ENCODE measurements around the gene PRSS36. TPM values are rescaled to one million over a fixed set of nuclear protein-coding genes. Genes with fewer than 3 reads are reported as not detected.

Gene PRSS36
- total and polyA plus RNA-seq, 9 of the 15 experiments (the other 6 are each of a cell fraction or from before 2014, with no cell fraction given) = 0.09 to 1.2 (median 0.54) TPM; not detected in 2

DNA sequence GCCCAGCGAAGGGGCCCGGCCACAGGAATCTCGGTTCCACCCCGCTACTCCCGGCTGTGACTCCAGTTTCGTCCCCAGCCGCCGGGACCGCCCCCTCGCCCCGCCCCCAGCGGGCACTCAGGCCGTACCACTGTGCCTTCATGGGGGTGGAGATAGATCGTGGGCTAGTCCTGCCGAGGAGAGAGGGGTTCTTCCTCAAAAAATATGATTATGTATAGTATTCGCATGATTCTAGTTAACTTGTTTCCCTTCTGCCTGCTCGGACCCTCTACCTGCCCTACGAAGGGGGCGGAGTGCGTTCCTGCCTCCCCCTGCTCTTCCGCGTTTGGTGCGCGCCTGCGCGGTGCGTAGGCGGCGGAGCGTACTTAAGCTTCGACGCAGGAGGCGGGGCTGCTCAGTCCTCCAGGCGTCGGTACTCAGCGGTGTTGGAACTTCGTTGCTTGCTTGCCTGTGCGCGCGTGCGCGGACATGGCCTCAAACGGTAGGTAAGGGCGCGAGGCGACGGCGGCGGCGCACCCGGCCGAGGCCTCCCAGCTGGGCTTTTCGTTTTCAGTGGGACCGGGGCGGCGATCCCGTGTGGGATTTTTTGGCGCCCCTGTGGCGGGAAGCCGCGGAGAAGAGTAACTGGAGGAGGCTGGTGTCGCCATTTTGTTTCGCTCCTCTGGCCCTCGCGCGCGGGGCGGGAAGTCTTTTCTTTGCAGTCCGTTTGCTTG lies 30.0 kb upstream of the PRSS36 start, which contains the start of gene FUS (continued):
- TF ChIP-seq, protein P1, sequence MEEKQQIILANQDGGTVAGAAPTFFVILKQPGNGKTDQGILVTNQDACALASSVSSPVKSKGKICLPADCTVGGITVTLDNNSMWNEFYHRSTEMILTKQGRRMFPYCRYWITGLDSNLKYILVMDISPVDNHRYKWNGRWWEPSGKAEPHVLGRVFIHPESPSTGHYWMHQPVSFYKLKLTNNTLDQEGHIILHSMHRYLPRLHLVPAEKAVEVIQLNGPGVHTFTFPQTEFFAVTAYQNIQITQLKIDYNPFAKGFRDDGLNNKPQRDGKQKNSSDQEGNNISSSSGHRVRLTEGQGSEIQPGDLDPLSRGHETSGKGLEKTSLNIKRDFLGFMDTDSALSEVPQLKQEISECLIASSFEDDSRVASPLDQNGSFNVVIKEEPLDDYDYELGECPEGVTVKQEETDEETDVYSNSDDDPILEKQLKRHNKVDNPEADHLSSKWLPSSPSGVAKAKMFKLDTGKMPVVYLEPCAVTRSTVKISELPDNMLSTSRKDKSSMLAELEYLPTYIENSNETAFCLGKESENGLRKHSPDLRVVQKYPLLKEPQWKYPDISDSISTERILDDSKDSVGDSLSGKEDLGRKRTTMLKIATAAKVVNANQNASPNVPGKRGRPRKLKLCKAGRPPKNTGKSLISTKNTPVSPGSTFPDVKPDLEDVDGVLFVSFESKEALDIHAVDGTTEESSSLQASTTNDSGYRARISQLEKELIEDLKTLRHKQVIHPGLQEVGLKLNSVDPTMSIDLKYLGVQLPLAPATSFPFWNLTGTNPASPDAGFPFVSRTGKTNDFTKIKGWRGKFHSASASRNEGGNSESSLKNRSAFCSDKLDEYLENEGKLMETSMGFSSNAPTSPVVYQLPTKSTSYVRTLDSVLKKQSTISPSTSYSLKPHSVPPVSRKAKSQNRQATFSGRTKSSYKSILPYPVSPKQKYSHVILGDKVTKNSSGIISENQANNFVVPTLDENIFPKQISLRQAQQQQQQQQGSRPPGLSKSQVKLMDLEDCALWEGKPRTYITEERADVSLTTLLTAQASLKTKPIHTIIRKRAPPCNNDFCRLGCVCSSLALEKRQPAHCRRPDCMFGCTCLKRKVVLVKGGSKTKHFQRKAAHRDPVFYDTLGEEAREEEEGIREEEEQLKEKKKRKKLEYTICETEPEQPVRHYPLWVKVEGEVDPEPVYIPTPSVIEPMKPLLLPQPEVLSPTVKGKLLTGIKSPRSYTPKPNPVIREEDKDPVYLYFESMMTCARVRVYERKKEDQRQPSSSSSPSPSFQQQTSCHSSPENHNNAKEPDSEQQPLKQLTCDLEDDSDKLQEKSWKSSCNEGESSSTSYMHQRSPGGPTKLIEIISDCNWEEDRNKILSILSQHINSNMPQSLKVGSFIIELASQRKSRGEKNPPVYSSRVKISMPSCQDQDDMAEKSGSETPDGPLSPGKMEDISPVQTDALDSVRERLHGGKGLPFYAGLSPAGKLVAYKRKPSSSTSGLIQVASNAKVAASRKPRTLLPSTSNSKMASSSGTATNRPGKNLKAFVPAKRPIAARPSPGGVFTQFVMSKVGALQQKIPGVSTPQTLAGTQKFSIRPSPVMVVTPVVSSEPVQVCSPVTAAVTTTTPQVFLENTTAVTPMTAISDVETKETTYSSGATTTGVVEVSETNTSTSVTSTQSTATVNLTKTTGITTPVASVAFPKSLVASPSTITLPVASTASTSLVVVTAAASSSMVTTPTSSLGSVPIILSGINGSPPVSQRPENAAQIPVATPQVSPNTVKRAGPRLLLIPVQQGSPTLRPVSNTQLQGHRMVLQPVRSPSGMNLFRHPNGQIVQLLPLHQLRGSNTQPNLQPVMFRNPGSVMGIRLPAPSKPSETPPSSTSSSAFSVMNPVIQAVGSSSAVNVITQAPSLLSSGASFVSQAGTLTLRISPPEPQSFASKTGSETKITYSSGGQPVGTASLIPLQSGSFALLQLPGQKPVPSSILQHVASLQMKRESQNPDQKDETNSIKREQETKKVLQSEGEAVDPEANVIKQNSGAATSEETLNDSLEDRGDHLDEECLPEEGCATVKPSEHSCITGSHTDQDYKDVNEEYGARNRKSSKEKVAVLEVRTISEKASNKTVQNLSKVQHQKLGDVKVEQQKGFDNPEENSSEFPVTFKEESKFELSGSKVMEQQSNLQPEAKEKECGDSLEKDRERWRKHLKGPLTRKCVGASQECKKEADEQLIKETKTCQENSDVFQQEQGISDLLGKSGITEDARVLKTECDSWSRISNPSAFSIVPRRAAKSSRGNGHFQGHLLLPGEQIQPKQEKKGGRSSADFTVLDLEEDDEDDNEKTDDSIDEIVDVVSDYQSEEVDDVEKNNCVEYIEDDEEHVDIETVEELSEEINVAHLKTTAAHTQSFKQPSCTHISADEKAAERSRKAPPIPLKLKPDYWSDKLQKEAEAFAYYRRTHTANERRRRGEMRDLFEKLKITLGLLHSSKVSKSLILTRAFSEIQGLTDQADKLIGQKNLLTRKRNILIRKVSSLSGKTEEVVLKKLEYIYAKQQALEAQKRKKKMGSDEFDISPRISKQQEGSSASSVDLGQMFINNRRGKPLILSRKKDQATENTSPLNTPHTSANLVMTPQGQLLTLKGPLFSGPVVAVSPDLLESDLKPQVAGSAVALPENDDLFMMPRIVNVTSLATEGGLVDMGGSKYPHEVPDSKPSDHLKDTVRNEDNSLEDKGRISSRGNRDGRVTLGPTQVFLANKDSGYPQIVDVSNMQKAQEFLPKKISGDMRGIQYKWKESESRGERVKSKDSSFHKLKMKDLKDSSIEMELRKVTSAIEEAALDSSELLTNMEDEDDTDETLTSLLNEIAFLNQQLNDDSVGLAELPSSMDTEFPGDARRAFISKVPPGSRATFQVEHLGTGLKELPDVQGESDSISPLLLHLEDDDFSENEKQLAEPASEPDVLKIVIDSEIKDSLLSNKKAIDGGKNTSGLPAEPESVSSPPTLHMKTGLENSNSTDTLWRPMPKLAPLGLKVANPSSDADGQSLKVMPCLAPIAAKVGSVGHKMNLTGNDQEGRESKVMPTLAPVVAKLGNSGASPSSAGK (IDR thresholded peaks at IDR 0.05) = no peak
- TF ChIP-seq NUFIP1 (IDR thresholded peaks at IDR 0.05; ENCODE audit: partially characterized antibody) (peak; percentile 97), PTBP1 (IDR thresholded peaks at IDR 0.05; ENCODE audit: low read depth, low read length) (peak; percentile 59; the same call in 1 of the 2 replicates), CREM (IDR thresholded peaks at IDR 0.05; ENCODE audit: low read depth) (peak; percentile 78), XRCC5 (IDR thresholded peaks at IDR 0.05; ENCODE audit: low read depth, low read length) (0 out of 2 replicates have a peak, but pooled peaks have one; percentile 4), SMC3 (conservative IDR thresholded peaks at IDR 0.05; ENCODE audit: insufficient read depth, low read depth, low read length) (0 out of 2 replicates have a peak, but pooled peaks have one; percentile 6), KDM2B (CRISPR knock-in tag; IDR thresholded peaks at IDR 0.05) (peak; percentile 44; the same call in 1 of the 2 replicates), ZBTB2 (IDR thresholded peaks at IDR 0.05) (peak; percentile 66; the same call in 1 of the 2 replicates), ZNF830 (CRISPR knock-in tag; IDR thresholded peaks at IDR 0.05) (peak; percentile 97; the same call in 1 of the 2 replicates), U2AF1 (optimal IDR thresholded peaks at IDR 0.05; ENCODE audit: low read depth, low read length) (peak; percentile 98), KLF1 (tag; IDR thresholded peaks at IDR 0.05) (peak; percentile 66), POLR2H (tag; IDR thresholded peaks at IDR 0.05; ENCODE audit: low read depth) (peak; percentile 99)

Measured in K562 (cell line).